Measurements from ENCODE around the gene CCDC12.

Gene CCDC12

GRCh38 chr3:47007001-47007400 is 30.5 kb upstream of the CCDC12 start:
- DNase-seq = no peak

- DNase-seq = no peak
These were observed 29.7 kb upstream of the CCDC12 start for GRCh38 chr3:47006145-47006651.

DNA sequence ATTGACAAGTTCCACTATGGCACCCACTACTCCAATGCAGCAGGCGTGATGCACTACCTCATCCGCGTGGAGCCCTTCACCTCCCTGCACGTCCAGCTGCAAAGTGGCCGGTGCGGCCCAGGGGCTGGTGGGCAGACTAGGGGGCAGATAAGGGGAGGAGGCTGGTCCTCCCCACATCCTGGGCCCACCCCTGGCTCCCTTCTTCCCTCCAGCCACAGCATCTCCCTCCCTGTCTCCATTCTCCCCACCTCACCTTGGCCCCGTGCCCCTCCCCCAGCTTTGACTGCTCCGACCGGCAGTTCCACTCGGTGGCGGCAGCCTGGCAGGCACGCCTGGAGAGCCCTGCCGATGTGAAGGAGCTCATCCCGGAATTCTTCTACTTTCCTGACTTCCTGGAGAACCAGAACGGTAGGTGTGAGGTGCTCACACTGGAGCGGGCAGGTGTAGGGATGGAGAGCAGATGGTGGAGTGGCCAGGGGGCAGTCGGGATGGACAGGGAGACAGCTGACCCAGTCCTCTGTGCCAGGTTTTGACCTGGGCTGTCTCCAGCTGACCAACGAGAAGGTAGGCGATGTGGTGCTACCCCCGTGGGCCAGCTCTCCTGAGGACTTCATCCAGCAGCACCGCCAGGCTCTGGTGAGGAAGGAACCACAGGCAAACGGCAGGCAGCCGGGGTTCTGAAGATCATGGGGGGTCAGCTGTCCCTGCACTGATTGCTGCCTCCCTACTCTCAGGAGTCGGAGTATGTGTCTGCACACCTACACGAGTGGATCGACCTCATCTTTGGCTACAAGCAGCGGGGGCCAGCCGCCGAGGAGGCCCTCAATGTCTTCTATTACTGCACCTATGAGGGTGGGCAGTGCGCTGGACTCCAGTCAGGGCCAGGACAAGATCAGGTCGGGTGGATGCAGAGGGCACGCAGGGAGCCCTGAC is 28.9 kb upstream of the CCDC12 start:
- no peak for DNase-seq

GRCh38 chr3:47004369-47005211 is 28.0 kb upstream of the CCDC12 start:
- DNase-seq = no peak

- no peak for DNase-seq
These were observed 27.2 kb upstream of the CCDC12 start for GRCh38 chr3:47003461-47004368.

DNA sequence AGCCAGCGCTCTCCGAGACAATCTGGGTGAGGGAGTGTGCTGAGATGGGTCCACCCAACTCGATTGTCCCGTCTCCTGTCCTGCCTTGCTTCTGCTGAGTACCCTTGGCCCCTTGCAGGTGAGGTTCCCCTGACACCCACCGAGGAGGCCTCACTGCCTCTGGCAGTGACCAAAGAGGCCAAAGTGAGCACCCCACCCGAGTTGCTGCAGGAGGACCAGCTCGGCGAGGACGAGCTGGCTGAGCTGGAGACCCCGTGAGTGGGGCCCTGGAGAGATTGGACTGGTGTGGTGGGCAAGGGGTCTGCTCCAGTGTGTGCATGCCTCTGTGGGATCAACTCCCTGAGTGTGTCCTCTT is 26.5 kb upstream of the CCDC12 start:
- DNase-seq = no peak

GRCh38 chr3:47002171-47003055 is 25.9 kb upstream of the CCDC12 start:
- no peak for DNase-seq

DNA sequence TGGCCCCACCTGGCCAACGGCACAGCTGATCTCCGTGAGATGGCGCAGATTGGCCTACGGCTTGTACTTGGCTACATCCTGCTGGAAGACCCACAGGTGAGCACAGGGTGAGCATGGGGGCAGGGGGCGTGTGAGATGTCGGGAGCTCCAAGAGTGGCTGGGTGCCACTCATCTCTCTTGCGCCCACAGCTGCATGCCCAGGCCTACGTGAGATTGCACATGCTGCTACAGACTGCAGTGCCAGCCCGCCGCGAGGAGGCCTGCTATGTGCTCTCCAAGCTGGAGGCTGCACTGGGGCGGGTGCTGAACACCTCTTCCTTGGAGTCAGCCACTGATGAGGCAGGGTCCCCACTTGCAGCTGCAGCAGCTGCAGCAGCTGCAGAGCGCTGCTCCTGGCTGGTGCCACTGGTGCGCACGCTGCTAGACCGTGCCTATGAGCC is 25.2 kb upstream of the CCDC12 start:
- no peak for DNase-seq

DNA sequence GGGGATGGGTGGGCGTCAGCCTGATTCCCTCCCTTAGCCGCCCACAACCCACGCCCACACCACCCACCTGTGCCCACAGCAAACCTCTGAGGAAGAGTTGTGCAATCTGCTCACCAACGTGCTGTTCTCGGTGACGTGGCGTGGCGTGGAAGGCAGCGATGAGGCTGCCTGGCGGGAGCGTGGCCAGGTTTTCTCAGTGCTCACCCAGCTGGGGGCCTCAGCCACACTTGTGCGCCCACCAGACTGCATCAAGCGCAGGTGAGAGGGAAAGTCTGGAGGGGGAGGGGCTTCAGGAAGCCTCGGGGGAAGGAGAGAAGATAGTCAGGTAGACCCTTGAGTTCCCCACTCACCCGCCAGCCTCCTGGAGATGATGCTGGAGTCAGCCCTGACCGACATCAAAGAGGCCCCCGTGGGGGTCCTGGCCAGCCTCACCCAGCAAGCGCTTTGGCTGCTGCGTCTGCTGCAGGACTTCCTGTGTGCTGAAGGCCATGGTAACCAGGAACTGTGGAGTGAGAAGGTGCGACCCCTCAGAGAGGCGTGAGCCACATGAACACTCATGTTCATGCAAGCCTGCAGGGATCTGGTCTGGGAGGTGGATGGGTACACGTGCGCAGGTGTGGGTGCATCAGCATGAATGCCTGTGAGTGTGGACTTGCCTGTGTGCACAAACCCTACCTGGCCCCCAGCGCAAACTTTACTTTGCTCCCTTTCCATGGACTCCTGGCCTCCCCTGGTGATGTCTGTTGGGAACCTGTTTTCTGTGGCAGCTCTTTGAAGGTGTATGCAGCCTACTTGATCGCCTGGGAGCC is 24.6 kb upstream of the CCDC12 start:
- DNase-seq = no peak

- DNase-seq = no peak
These were observed 23.8 kb upstream of the CCDC12 start for GRCh38 chr3:47000198-47000815.

DNA sequence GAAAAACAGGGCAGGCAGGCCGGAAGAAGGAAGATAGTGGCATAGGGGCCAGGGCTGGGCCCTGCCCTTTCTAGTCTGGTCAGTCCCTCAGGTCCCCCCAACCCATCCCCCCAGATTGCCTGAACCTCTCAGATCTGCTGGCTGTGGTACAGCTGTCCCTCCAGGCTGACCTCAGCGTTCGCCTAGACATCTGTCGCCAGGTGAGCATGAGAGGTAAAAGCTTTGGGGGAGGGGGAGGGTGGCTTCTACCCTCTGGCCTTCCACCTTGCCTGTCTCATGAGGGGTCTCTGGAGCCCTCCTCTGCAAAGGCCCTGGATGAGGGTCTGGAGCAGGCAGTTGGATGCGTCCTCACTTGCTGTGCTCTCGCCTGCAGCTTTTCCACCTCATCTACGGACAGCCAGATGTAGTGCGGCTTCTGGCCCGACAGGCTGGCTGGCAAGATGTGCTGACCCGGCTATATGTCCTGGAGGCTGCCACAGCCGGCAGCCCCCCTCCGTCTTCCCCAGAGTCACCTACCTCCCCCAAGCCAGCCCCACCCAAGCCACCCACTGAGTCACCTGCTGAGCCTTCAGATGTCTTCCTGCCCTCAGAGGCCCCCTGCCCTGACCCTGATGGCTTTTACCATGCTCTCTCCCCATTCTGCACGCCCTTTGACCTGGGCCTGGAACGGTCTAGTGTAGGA is 23.1 kb upstream of the CCDC12 start:
- no peak for DNase-seq

- no peak for DNase-seq
These were observed 22.4 kb upstream of the CCDC12 start for GRCh38 chr3:46998852-46999515.

DNA sequence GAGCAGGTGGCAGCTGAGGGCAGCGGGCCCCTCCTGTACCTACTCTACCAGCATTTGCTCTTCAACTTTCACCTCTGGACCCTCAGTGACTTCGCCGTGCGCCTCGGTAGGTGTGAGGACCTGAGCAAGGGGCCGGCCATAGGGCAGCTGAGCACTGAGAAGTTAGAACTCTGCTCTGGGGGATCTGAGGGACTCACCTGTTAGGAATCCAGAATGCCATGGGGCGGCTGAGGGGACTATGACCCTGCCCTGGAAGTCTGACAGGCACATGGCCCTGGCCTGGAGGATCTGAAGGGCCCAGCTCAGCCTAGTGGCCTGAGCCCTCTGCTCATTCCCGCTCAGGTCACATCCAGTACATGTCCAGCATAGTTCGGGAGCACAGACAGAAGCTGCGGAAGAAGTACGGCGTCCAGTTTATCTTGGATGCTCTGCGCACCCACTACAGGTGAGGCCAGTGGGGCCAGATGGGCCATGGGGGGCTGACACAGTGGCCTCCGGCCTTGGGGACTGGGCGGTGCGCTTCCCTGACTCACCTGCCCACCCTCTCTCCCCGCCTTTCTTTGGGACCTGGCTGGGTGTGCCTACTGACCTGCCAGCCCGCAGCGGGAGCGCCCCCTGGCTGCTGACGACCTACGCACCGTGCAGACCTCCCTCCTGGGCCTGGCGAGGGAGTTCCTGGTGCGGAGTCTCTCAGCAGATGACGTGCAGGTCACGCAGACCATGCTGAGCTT is 21.7 kb upstream of the CCDC12 start:
- no peak for DNase-seq

- no peak for DNase-seq
These were observed 21.0 kb upstream of the CCDC12 start for GRCh38 chr3:46997453-46998091.

DNA sequence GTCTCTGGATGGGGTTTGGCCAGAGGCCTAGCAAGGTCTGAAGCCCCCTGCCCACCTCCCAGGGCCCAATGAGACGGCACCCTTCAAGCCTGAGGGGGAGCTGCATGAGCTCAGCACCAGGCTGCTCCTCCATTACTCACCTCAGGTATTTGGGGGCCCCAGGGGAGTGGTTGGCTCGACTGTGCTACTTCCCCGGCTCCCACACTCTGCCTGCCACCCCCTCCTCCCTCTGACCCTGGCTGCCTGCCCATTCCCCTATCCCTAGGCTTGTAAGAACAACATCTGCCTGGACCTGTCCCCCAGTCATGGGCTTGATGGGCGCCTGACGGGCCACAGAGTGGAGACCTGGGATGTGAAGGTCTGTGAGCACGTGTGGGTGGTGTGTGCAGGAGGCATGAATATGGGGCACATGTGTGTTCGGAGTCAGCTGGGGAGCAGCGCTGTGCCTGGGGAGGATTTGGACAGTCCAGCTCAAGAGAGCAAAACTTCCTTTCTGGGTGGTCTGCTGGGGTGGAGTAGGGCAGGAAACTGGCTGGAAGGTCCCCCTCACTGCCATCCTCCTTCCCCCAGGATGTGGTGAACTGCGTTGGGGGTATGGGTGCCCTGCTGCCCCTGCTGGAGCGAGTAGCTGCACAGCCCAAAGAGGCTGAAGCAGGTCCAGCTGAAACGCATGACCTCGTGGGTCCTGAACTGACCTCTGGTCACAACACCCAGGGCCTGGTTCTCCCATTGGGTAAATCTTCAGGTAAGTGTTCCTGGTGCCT is 20.3 kb upstream of the CCDC12 start:
- DNase-seq = no peak

GRCh38 chr3:46995901-46996562 is 19.5 kb upstream of the CCDC12 start:
- no peak for DNase-seq
